Karpas-422 (cell line): Measurements from ENCODE around the gene DYNC2LI1. TPM values are rescaled to one million over a fixed set of nuclear protein-coding genes. Genes with fewer than 3 reads are reported as not detected.

Source experiments
- DNase-seq: peaks from one replicate; pipeline ENCODE4 v3.0.0-alpha.2; 2015
- H2AFZ ChIP-seq: fragments of 200-600 bp; sonication (generic); 2 replicates; pipeline ENCODE4 v1.6.1; 2014; ENCODE audit warnings: antibody characterized with exemption, low read length, mixed read lengths
- H3K27ac ChIP-seq: fragments of 200-600 bp; sonication (generic); 2 replicates; pipeline ENCODE4 v1.5.1; 2014; ENCODE audit warnings: mild to moderate bottlenecking, low read length, moderate library complexity
- H3K27me3 ChIP-seq: fragments of 200-600 bp; sonication (generic); 2 replicates; pipeline ENCODE4 v1.6.1; 2014; ENCODE audit warnings: low read length, mixed read lengths
- H3K36me3 ChIP-seq: fragments of 200-600 bp; sonication (generic); 2 replicates; pipeline ENCODE4 v1.6.1; 2014; ENCODE audit warnings: low read length, mixed read lengths; ENCODE audit not compliant: insufficient read depth
- H3K4me1 ChIP-seq: fragments of 200-600 bp; sonication (generic); 2 replicates; pipeline ENCODE4 v1.6.1; 2014; ENCODE audit warnings: mild to moderate bottlenecking, low read length, mixed read lengths
- H3K4me2 ChIP-seq: fragments of 200-600 bp; sonication (generic); 2 replicates; pipeline ENCODE4 v1.6.1; 2014; ENCODE audit warnings: low read length, low read depth, mild to moderate bottlenecking; ENCODE audit not compliant: poor library complexity, severe bottlenecking
- H3K4me3 ChIP-seq: fragments of 200-600 bp; sonication (generic); 2 replicates; pipeline ENCODE4 v1.5.1; 2014; ENCODE audit warnings: mild to moderate bottlenecking, antibody characterized with exemption, low read length, mixed read lengths
- H3K79me2 ChIP-seq: fragments of 200-600 bp; sonication (generic); 2 replicates; pipeline ENCODE4 v1.6.1; 2014; ENCODE audit warnings: mild to moderate bottlenecking, low read length, mixed read lengths
- H3K9ac ChIP-seq: fragments of 200-600 bp; sonication (generic); 2 replicates; pipeline ENCODE4 v1.6.0; 2014; ENCODE audit warnings: low read length
- H3K9me2 ChIP-seq: fragments of 200-600 bp; sonication (generic), shearing (Covaris generic); replicated peaks from 2 replicates; pipeline ENCODE4 v1.6.0; 2014; ENCODE audit warnings: mild to moderate bottlenecking, low read length, moderate library complexity; ENCODE audit not compliant: insufficient read depth
- H3K9me3 ChIP-seq: fragments of 300-700, 200-600 bp; sonication (generic); 2 replicates; pipeline ENCODE4 v1.6.1; 2014; ENCODE audit warnings: low read length, mixed read lengths
- H4K20me1 ChIP-seq: fragments of 200-600 bp; sonication (generic); 2 replicates; pipeline ENCODE4 v1.6.1; 2014; ENCODE audit warnings: mild to moderate bottlenecking, antibody characterized with exemption, low read length, low read depth; ENCODE audit not compliant: insufficient read depth
- total RNA-seq: library from RNA; depleted of rRNA; stranded (reverse); fragments of >200 nt; shearing (Covaris generic); gene quantifications from 2 replicates; pipeline ENCODE4 v1.2.3, GENCODE V29; 2014; ENCODE audit warnings: low replicate concordance

Gene DYNC2LI1
- total RNA-seq, 1 experiment from 2014 or later: 36.9 TPM

GRCh38 chr2:43736637-43737036 is 37.2 kb upstream of the DYNC2LI1 start:
- DNase-seq: no peak
- Histone ChIP-seq H3K27ac (no peak overlapping the region), H4K20me1 (no peaks in the 10 kb centered on the region), H3K9ac (no peak overlapping the region), H2AFZ (no peak overlapping the region), H3K36me3 (no peaks in the 10 kb centered on the region), H3K9me2 (no peaks in the 10 kb centered on the region), H3K9me3 (no peaks in the 10 kb centered on the region), H3K4me3 (no peak overlapping the region), H3K79me2 (no peaks in the 10 kb centered on the region), H3K4me1 (no peaks in the 10 kb centered on the region), H3K27me3 (no peaks in the 10 kb centered on the region), H3K4me2 (no peak overlapping the region)

GRCh38 chr2:43737097-43737854 is 36.6 kb upstream of the DYNC2LI1 start:
- no peak overlapping the region for H3K9ac ChIP-seq

GRCh38 chr2:43737855-43738254 is 36.0 kb upstream of the DYNC2LI1 start:
- DNase-seq: no peak
- Histone ChIP-seq H2AFZ (no peak overlapping the region), H3K9me2 (no peaks in the 10 kb centered on the region), H3K9me3 (no peaks in the 10 kb centered on the region), H4K20me1 (no peaks in the 10 kb centered on the region), H3K4me3 (no peak overlapping the region), H3K79me2 (no peaks in the 10 kb centered on the region), H3K27me3 (no peaks in the 10 kb centered on the region), H3K4me2 (no peak overlapping the region), H3K4me1 (no peaks in the 10 kb centered on the region), H3K9ac (no peak overlapping the region), H3K27ac (no peak overlapping the region), H3K36me3 (no peaks in the 10 kb centered on the region)

More at GRCh38 chr2:43737097-43737854, 36.6 kb upstream of the DYNC2LI1 start:
- no peaks in the 10 kb centered on the region for H3K79me2 ChIP-seq
- no peak overlapping the region for H3K27ac ChIP-seq
- H3K4me1 ChIP-seq: no peaks in the 10 kb centered on the region
- no peaks in the 10 kb centered on the region for H3K27me3 ChIP-seq
- no peaks in the 10 kb centered on the region for H3K9me2 ChIP-seq
- no peaks in the 10 kb centered on the region for H4K20me1 ChIP-seq
- no peak overlapping the region for H2AFZ ChIP-seq
- H3K4me3 ChIP-seq: no peak overlapping the region
- no peak for DNase-seq
- H3K36me3 ChIP-seq: no peaks in the 10 kb centered on the region
- no peak overlapping the region for H3K4me2 ChIP-seq
- no peaks in the 10 kb centered on the region for H3K9me3 ChIP-seq

GRCh38 chr2:43738257-43738656 is 35.6 kb upstream of the DYNC2LI1 start:
- Histone ChIP-seq H2AFZ (no peak overlapping the region), H4K20me1 (no peaks in the 10 kb centered on the region), H3K79me2 (no peaks in the 10 kb centered on the region), H3K9me2 (no peaks in the 10 kb centered on the region), H3K4me2 (no peak overlapping the region), H3K4me3 (no peak overlapping the region), H3K4me1 (no peaks in the 10 kb centered on the region), H3K27ac (no peak overlapping the region), H3K36me3 (no peaks in the 10 kb centered on the region), H3K9ac (no peak overlapping the region), H3K27me3 (no peaks in the 10 kb centered on the region), H3K9me3 (no peaks in the 10 kb centered on the region)
- no peak for DNase-seq

- Histone ChIP-seq H3K27ac (no peak overlapping the region), H4K20me1 (no peaks in the 10 kb centered on the region)
Measured at GRCh38 chr2:43743706-43744105, 30.1 kb upstream of the DYNC2LI1 start.

GRCh38 chr2:43745457-43745856 is 28.4 kb upstream of the DYNC2LI1 start:
- Histone ChIP-seq H2AFZ (no peak overlapping the region), H3K9ac (no peak overlapping the region), H3K9me3 (no peaks in the 10 kb centered on the region), H3K4me3 (no peak overlapping the region), H3K27ac (no peak overlapping the region), H3K27me3 (no peaks in the 10 kb centered on the region), H3K36me3 (no peaks in the 10 kb centered on the region), H3K79me2 (no peaks in the 10 kb centered on the region), H3K4me1 (no peaks in the 10 kb centered on the region), H3K9me2 (no peaks in the 10 kb centered on the region), H4K20me1 (no peaks in the 10 kb centered on the region), H3K4me2 (no peak overlapping the region)
- DNase-seq: no peak

More at GRCh38 chr2:43743706-43744105, 30.1 kb upstream of the DYNC2LI1 start:
- Histone ChIP-seq H3K36me3 (no peaks in the 10 kb centered on the region), H3K4me2 (no peak overlapping the region), H3K9me2 (no peaks in the 10 kb centered on the region), H3K27me3 (no peaks in the 10 kb centered on the region), H3K9me3 (no peaks in the 10 kb centered on the region), H3K4me1 (no peaks in the 10 kb centered on the region), H3K4me3 (no peak overlapping the region), H2AFZ (no peak overlapping the region), H3K9ac (no peak overlapping the region), H3K79me2 (no peaks in the 10 kb centered on the region)
- no peak for DNase-seq

GRCh38 chr2:43748333-43748732 is 25.5 kb upstream of the DYNC2LI1 start:
- no peak overlapping the region for H2AFZ ChIP-seq
- H3K27me3 ChIP-seq: no peaks in the 10 kb centered on the region
- no peaks in the 10 kb centered on the region for H3K36me3 ChIP-seq
- no peaks in the 10 kb centered on the region for H3K9me3 ChIP-seq
- H3K27ac ChIP-seq: no peak overlapping the region
- H3K9me2 ChIP-seq: no peaks in the 10 kb centered on the region
- H3K79me2 ChIP-seq: no peaks in the 10 kb centered on the region
- no peak overlapping the region for H3K9ac ChIP-seq
- DNase-seq: no peak
- no peak overlapping the region for H3K4me2 ChIP-seq
- H3K4me1 ChIP-seq: no peaks in the 10 kb centered on the region
- H3K4me3 ChIP-seq: no peak overlapping the region
- no peaks in the 10 kb centered on the region for H4K20me1 ChIP-seq

GRCh38 chr2:43749583-43749982 is 24.3 kb upstream of the DYNC2LI1 start:
- H4K20me1 ChIP-seq: no peaks in the 10 kb centered on the region
- H3K4me2 ChIP-seq: no peak overlapping the region

More at GRCh38 chr2:43749583-43749982, 24.3 kb upstream of the DYNC2LI1 start:
- H3K9me2 ChIP-seq: no peaks in the 10 kb centered on the region
- H3K27me3 ChIP-seq: no peaks in the 10 kb centered on the region
- no peaks in the 10 kb centered on the region for H3K4me1 ChIP-seq
- no peak overlapping the region for H3K4me3 ChIP-seq
- no peaks in the 10 kb centered on the region for H3K9me3 ChIP-seq
- no peaks in the 10 kb centered on the region for H3K36me3 ChIP-seq
- no peak overlapping the region for H2AFZ ChIP-seq
- no peak for DNase-seq
- no peak overlapping the region for H3K9ac ChIP-seq
- H3K79me2 ChIP-seq: no peaks in the 10 kb centered on the region
- H3K27ac ChIP-seq: no peak overlapping the region
